AG09309 (cell line): ENCODE results near the gene NOL6.

Source experiments
- DNase-seq: peaks from one replicate; pipeline ENCODE4 v3.0.0-alpha.2; 2010; ENCODE audit warnings: low read depth
- H3K4me3 ChIP-seq: 2 replicates; pipeline ENCODE4 v1.5.1; 2011; ENCODE audit warnings: mild to moderate bottlenecking, low read depth, low read length, moderate library complexity; ENCODE audit not compliant: control insufficient read depth
- TF ChIP-seq, protein P1 (sequence below): IDR thresholded peaks from 2 replicates; pipeline ENCODE4 v1.5.1; 2011; ENCODE audit warnings: mild to moderate bottlenecking, low read depth, low read length, inconsistent platforms; ENCODE audit not compliant: insufficient read depth, control insufficient read depth; ENCODE audit errors: missing control alignments

Gene NOL6

DNA sequence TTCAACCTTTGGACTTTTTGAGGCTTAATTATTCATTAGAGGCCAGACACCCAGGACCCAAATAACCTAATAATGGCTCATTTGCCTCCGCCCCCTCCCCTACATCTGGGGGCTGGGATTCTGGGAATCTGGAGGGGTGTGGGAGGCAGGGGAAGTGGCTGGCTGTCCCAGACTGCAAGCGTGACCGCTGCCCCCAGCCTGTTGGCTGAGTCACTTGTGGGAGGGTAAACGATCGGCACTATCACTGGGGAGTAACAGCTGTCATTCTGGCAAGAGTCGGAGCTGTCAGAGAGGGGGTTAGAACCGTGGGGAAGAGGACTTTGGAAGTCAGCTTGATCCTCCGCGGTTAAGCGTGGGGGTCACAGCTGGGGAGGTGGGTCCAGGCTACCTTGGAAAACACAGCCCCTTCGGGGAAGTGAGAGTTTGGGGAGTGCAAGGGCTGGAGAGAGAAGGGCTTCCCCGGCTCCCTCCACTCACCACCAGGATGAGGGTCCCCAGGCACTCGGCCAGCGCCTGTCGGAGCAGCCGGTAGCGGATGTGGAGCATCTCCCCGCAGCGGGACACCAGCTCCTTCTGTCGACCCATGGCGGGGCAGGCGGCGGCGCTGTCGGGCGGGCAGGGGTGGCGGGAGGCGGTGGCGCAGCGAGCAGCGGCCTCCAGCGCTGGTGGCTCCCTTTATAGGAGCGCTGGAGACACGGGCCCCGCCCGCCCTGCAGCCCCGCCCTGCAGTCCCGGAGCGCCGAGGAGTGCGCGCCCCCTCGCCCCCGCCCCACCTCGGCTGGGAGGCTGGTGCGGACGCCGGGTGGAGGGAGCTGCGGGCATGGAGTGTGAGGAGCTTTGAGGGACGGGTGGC lies 26.6 kb downstream of the NOL6 start, which contains the start of gene AQP3:
Gene AQP3 (minus strand): TSS at position 648 of the 853 bp plus-strand sequence. CDS start 63 bp downstream, at position 585.
- peak within 1 kb of the TSS; percentile 47 for H3K4me3 ChIP-seq
- no peak for DNase-seq
- TF ChIP-seq, protein P1, sequence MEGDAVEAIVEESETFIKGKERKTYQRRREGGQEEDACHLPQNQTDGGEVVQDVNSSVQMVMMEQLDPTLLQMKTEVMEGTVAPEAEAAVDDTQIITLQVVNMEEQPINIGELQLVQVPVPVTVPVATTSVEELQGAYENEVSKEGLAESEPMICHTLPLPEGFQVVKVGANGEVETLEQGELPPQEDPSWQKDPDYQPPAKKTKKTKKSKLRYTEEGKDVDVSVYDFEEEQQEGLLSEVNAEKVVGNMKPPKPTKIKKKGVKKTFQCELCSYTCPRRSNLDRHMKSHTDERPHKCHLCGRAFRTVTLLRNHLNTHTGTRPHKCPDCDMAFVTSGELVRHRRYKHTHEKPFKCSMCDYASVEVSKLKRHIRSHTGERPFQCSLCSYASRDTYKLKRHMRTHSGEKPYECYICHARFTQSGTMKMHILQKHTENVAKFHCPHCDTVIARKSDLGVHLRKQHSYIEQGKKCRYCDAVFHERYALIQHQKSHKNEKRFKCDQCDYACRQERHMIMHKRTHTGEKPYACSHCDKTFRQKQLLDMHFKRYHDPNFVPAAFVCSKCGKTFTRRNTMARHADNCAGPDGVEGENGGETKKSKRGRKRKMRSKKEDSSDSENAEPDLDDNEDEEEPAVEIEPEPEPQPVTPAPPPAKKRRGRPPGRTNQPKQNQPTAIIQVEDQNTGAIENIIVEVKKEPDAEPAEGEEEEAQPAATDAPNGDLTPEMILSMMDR, result peak; percentile 11

DNA sequence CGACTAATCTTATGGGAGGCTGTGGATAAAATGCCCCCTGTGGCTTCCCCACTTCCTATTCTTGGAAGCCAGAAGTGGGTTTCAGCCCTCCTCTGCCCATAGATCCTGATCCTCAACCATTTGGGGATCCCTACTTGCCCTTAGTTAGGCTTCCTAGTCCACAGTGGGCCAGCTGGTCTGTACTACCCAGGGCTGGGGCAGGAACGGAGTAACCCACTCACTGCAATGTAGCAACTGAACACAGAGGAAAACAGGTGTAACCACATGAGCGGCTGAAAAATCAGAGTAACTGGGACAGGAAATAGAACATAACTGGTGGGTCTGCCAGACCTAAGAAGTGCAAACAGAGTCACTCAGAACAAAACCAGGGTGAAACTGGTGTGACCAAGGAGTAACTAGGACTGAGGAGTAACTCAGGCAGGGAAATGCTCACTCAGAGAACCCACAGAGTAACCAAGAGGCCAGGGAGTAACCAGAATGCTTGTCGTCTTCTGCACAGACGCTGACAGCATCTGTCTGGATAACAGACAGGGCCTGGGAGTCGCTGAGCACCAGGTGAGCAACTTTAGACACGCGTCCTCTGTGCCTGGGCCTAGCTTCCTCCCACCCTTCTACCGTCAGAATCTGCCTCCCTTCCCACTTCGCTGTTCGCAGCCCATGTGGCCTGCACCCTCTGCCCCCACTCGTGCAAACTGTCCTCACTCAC lies 27.3 kb downstream of the NOL6 start:
- TF ChIP-seq, protein P1, result no peak
- no peak for DNase-seq

DNA sequence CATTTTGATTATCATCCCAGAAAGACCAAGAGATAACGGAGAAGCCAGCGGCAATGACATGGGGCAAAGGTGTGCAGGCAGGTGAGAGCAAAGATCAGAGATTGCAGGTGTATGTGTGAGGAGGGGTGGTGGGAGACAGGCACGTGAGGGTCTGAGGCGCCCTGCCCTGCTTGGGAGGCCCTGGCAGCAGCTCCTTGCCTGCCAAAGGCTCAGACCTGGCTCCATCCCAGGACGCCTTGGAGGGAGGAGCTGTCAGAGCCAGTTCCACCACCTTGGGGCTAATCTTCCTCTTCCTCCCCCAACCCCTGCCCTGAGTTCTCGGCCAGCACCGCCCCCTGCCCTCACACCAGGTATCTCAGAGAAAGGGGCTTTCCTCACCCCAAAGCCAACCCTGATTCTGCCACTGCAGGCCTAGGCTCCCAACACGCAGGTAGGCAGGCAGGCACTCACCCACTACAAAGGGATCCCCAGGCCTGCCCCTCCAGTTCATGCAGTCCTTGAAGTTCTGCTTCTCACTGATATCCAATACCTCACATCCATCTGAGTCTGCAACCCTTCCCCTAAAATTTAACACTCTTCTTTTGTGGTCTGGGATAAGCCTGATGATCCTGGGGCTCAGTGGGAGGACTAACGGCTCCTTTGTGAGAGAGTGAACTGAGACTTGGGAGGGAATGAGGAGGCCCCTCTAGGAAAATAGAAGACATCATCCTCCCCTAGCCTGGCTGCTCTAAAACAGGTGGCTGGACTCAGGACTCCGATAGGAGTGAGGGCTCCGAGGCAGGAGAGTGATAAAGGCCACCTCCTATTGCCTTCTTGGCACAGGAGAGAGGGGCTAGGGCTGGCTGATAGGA lies 28.1 kb downstream of the NOL6 start:
- DNase-seq, result no peak
- H3K4me3 ChIP-seq, result no peak overlapping the region
- TF ChIP-seq, protein P1, result no peak

More for the DNA sequence above, 27.3 kb downstream of the NOL6 start:
- H3K4me3 ChIP-seq, result no peak overlapping the region

DNA sequence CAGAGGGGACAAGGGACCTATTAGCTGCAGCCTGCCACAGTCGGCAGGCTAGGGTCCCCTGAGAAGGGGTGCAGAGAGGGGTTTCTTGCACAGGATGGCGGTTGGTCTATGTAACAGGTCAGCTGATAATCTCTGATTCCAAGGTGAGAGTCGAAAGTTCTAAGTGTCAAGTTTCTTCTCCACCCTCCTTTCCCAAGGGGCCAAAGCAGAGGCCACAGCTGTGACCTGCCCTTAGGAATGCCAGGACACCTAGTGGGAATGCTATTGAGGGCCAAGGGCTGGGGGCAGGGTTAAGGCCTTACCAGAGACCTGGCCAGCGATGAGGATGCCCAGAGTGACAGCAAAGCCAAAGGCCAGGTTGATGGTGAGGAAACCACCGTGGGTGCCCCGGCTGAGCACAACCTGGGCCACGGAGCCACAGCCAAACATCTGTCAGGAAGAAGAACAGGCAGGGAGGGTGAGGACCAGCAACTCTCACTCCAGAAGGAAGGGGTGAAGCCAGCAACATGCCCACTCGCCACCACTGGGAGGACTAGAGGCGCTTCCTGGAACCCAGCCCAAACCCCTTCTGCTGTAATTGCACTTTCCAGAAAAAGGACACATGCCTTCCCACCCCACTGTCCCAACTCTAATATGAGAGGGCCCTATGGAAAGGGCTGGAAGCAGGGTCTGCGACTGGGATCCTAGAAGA lies 30.1 kb downstream of the NOL6 start:
- no peak for DNase-seq
- TF ChIP-seq, protein P1, result no peak
- H3K4me3 ChIP-seq, result no peak overlapping the region

DNA sequence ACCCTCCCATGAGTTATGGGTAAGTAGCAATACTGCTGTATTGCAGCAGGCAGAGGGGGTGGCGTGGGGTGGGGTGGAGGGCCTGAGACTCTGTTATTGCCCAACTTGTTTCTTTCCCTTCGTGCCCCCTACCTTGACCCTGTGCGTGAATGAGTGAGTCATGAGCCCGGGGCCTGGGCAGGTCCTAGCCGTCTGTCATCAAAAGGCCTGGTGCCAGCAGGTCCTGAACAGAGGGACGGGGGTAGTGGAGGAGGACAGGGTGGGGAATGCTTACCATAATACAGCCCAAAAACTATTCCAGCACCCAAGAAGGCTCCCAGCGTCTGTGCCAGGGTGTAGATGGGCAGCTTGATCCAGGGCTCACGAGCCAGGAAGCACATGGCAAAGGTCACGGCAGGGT lies 30.7 kb downstream of the NOL6 start:
- TF ChIP-seq, protein P1, result no peak
- no peak for DNase-seq
- H3K4me3 ChIP-seq, result no peak overlapping the region
